Forelimb muscle (tissue), 1 donor: ENCODE results near the gene CHTOP. TPM values are rescaled to one million over a fixed set of nuclear protein-coding genes. Genes with fewer than 3 reads are reported as not detected.
A peak's percentile ranks its signal among the peaks of the same experiment; 100 is the strongest.
"Not testable (repeated sequence)": the region's sequence is repeated elsewhere in the genome, so short reads cannot be mapped to it uniquely, and the experiment has no call there.

Experiments
- DNase-seq: peaks from one replicate; pipeline ENCODE4 v3.0.0-alpha.2; 2013; ENCODE audit warnings: low read depth
- polyA plus RNA-seq: library from polyadenylated mRNA; unstranded; fragments of 120-200 nt; gene quantifications from one replicate; pipeline ENCODE4 v1.2.1, GENCODE V29; 2013; ENCODE audit not compliant: insufficient read length

The CHTOP gene
- polyA plus RNA-seq, 1 donor, result 98.0 TPM

DNA sequence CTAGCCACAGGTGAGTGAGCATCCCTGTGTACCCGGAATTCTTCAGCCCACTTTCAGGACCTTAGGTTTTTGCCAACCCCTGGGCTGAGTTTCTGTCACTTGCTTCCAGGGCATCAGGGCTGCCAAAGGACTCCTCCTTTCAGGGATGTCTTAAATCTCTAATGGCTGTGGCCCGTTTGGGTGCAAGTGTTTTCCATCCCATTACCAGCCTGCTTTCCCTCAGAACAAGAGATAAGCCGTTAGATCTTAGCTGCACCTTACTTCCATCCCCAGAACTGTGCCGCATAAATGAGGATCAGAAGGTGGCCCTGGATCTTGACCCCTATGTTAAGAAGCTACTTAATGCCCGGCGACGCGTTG is 25.3 kb downstream of the CHTOP start:
- DNase-seq, result no peak

GRCh38 chr1:153659656-153660055 is 25.8 kb downstream of the CHTOP start:
- DNase-seq, result no peak

GRCh38 chr1:153661111-153661708 is 27.3 kb downstream of the CHTOP start:
- no peak for DNase-seq

GRCh38 chr1:153662269-153662668 is 28.4 kb downstream of the CHTOP start:
- DNase-seq, result no peak

- no peak for DNase-seq
These were observed 29.3 kb downstream of the CHTOP start for GRCh38 chr1:153663211-153663610.

DNA sequence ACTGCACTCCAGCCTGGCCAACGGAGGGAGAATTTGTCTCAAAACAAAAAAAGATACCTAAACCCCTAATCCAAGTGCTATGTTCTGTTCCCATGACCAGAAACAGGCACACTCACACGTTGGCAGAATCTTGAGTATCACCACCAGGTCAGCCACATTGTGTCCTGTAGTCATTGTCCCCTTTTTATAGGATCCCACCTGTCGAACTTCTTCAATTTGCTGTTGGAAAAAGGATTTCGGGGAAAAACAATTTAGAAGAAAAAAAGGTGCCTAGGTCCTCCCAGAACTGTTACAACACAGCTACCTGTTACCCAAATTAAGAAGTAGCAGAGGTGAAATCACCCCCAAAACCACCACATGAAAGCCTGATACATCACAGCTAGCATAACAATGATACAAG is 33.6 kb downstream of the CHTOP start:
- DNase-seq, result no peak

DNA sequence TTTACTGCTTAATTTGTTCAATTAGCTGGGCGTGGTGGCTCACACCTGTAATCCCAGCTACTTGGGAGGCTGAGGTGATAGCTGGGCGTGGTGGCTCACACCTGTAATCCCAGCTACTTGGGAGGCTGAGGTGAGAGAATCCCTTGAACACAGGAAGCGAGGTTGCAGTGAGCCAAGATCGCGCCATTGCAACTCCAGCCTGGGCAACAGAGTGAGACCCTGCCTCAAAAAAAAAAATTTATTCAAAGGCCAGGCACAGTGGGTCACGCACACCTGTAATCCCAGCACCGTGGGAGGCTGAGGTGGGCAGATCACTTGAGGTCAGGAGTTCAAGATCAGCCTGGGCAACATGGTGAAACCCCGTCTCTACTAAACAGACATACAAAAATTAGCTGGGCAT is 34.8 kb downstream of the CHTOP start:
- not testable (repeated sequence) for DNase-seq

DNA sequence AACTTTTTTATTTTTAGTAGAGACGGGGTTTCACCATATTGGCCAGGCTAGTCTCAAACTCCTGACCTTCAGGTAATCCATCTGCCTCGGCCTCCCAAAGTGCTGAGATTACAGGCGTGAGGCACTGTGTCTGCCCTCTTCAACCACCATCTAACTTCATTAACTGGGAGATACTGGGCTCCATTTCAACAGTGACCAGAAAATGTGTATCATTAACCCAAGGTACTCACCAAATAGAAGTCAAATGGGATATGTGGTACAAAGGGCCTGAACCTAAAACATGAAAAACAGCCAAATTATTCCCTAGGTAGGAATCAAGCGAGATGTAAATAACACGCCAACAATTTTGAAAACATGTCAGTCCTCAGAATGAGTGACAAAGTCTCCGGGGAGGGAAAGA is 35.7 kb downstream of the CHTOP start:
- DNase-seq, result no peak

GRCh38 chr1:153670257-153670858 is 36.5 kb downstream of the CHTOP start:
- no peak for DNase-seq

DNA sequence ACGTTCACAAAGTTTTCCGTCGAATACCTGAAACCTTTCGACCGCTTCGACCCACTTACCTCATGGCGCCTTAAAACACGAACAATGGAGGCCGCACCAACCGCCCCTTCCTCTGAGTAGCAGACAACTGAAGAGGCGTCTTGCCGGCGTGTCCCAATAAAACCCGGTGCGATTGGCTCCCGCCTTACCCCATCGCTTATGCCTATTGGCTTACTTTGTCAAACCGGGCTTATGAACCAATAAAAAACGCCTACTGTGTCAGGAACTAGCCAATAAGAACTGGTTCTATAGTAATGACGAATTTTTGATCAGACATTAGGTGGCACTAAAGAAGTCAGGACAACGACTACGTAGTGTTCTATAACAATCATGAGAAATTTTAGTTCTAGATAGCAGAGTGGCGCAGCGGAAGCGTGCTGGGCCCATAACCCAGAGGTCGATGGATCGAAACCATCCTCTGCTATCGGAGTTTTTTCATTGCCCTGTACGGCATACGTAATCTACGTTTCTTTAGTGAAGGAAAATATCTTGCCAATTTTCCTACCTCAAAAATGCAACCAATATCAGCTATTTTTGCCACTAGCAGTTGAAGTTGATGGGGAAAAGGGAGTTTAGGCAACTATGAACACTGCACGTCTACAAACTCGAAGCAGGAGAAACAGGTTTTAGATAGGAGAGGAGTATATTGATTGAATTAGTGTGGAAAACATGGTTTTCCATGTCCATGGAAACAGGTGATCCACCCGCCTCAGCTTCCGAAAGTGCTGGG is 37.2 kb downstream of the CHTOP start, which contains the start of gene ILF2:
ILF2 (minus strand) TSS at position 135 of the 769 bp plus-strand sequence; CDS start at position 64, 71 bp downstream.
- DNase-seq, result peak; percentile 99

GRCh38 chr1:153671628-153672353 is 37.9 kb downstream of the CHTOP start:
- DNase-seq, result not testable (repeated sequence)

DNA sequence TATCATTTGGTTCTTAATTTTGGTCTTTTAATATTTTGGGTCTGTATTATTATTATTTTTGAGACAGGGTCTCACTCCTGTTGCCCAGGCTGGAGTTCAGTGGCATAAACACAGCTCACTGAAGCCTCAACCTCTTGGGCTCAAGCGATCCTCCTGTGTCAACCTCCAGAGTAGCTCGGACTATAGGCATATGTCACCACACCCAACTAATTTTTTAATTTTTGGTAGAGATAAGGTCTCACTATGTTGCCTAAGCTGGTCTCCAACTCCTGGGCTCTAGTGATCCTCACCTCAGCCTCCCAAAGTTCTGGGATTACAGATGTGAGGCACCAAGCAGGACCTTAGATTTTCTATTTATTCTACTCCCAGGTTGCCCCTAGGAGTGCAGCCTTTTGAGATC is 39.6 kb downstream of the CHTOP start:
- DNase-seq, result no peak

DNA sequence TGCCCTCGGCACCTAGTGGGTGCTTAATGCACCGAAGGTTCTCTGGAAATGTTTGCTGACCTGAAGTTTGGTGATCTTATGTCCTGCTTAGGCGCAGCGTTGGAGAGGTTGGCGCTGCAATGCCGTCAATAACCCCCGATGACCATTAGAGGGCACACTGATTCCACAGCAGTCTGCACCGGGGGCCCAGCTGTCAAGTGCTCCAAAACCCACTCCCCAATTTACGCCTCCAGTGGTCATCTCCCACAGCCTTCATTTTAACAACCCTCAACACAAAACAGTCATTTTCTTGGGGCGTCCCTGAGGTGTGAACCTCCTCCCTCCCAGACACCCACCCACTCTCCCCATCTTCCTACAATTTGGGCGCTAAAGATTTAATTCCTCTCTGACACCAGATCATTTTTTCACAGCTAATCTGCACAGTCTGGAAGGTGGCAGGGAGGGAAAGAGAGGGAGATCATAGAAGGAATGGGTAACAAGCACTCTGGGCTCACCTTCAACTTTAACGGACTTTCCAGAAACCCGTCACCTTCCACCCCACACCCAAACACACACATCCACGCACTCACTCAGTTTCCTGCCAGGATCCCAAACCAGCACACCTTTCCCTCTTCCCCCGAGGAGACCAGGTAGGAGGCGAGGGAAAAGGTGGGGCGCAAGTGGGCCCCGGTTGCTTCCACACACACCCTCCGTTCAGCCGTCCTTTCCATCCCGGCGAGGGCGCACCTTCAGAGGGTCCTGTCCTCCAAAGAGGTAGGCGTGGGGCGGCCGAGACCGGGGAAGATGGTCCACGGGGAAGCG is 44.1 kb downstream of the CHTOP start:
- no peak for DNase-seq

GRCh38 chr1:153678519-153679336 is 44.9 kb downstream of the CHTOP start, which contains the start of gene NPR1:
TSS of gene NPR1 (plus strand) at chr1:153678688. CDS start at chr1:153679109, 421 bp downstream.
- no peak for DNase-seq

DNA sequence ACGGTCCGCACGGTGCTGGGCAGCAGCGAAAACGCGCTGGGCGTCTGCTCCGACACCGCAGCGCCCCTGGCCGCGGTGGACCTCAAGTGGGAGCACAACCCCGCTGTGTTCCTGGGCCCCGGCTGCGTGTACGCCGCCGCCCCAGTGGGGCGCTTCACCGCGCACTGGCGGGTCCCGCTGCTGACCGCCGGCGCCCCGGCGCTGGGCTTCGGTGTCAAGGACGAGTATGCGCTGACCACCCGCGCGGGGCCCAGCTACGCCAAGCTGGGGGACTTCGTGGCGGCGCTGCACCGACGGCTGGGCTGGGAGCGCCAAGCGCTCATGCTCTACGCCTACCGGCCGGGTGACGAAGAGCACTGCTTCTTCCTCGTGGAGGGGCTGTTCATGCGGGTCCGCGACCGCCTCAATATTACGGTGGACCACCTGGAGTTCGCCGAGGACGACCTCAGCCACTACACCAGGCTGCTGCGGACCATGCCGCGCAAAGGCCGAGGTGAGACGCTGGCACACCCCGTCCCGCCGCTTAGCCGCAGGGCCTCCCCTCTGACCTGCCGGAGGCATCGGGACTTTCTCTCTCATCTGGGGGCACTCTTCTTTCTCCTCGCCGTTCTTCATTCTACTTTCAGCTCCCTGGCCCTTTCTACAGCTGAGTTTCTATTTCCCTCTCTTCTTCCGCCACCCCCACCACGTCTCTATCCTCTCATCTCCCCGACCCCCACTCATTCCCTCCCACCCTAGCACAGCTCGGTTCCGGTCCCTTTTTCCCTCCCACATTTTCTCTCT is 45.7 kb downstream of the CHTOP start:
- no peak for DNase-seq

DNA sequence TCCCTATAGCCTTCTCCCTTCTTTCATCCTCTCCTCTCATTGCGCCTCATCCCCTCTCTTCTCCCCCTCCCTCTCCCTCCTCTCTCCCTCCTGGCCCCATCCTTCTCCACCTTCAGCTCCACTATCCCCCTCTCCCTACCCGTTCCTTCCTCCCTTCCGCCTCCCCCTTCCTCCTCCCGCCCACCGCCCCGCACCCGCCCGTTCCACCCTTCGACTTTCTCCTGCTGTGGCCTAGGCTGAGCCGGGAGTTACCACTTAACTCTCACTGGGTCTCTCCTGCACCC is 46.2 kb downstream of the CHTOP start:
- no peak for DNase-seq

GRCh38 chr1:153682730-153683129 is 48.9 kb downstream of the CHTOP start:
- no peak for DNase-seq

- DNase-seq, result no peak
These were observed 50.0 kb downstream of the CHTOP start for GRCh38 chr1:153683854-153684253.

DNA sequence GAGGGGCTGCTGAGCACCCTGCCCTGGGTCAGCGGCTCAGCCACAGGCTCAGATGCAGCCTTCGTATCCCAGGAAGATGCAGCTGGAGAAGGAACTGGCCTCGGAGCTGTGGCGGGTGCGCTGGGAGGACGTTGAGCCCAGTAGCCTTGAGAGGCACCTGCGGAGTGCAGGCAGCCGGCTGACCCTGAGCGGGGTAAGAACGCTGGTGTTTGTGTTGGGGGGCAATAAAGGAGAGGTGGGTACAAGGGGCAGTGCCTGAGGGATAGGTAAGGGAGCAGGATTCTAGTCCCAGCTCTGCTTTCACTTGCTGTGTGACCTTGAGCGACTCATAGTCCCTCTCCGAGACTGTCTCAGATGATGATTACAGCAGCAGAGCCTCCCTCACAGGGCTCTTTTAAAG is 51.0 kb downstream of the CHTOP start:
- DNase-seq, result no peak
